Measurements from ENCODE around the gene UBALD1. TPM values are rescaled to one million over a fixed set of nuclear protein-coding genes. Genes with fewer than 3 reads are reported as not detected.

Gene UBALD1
- total and polyA plus RNA-seq, 9 of the 15 experiments (the other 6 are each of a cell fraction or from before 2014, with no cell fraction given), result 1.3 to 38.0 (median 6.2) TPM; not detected in 2

DNA sequence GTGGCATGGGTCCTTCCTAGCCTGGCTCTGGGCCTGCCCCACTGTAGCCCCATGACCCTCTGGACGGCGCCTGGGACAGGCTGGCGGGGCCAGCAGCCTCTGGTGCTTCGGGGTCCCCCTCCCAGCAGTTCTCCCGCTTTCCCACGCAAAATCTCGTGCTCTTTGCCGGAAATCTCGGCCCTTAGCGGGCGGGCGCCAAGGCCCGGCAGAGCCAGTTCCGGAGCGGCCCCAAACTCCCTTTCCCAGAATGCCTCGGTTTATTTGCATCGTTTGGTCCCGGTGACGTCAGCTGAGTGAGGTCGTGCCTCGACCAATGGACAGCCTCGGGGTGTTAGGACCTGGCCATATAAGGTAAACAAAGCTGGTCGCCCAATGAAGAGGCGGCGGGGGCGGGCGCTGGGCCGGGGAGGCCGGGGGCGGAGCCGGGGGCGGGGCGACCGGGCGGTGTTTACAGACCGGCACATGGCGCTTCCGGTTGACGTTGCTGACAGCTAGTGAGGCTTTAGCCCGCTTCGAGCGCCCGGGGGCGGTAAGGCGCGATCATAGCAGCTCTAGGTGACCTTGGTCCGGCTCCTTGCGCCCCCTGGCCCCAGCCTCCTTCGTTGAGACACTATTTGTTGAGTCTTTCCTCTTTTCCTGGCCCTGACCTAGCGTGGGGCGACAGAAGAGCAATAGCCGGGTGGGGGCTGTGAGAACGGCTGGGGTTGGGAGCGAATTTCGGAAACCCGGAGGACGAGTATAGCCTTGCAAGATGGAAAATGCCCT lies 1.5 kb upstream of the UBALD1 start (continued):
- TF ChIP-seq, protein P1, sequence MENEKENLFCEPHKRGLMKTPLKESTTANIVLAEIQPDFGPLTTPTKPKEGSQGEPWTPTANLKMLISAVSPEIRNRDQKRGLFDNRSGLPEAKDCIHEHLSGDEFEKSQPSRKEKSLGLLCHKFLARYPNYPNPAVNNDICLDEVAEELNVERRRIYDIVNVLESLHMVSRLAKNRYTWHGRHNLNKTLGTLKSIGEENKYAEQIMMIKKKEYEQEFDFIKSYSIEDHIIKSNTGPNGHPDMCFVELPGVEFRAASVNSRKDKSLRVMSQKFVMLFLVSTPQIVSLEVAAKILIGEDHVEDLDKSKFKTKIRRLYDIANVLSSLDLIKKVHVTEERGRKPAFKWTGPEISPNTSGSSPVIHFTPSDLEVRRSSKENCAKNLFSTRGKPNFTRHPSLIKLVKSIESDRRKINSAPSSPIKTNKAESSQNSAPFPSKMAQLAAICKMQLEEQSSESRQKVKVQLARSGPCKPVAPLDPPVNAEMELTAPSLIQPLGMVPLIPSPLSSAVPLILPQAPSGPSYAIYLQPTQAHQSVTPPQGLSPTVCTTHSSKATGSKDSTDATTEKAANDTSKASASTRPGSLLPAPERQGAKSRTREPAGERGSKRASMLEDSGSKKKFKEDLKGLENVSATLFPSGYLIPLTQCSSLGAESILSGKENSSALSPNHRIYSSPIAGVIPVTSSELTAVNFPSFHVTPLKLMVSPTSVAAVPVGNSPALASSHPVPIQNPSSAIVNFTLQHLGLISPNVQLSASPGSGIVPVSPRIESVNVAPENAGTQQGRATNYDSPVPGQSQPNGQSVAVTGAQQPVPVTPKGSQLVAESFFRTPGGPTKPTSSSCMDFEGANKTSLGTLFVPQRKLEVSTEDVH (IDR thresholded peaks at IDR 0.05; ENCODE audit: low read depth, partially characterized antibody), result no peak
- TF ChIP-seq MAZ (CRISPR knock-in tag; conservative IDR thresholded peaks at IDR 0.05 in 1 of 2, IDR thresholded peaks at IDR 0.05 in 1 of 2) (peak in 1 of 2 experiments; percentile 80; a peak in 2 of 4 replicates), GTF2F1 (IDR thresholded peaks at IDR 0.05; ENCODE audit: low read depth, low read length) (no peak), SP1 (CRISPR knock-in tag; IDR thresholded peaks at IDR 0.05) (peak; percentile 64), FOXJ2 (tag; IDR thresholded peaks at IDR 0.05) (peak; percentile 96), CBX8 (IDR thresholded peaks at IDR 0.05; ENCODE audit: borderline replicate concordance, extremely low read depth, low read depth, low read length, poor library complexity, severe bottlenecking) (no peak), ELF2 (CRISPR knock-in tag; IDR thresholded peaks at IDR 0.05) (0 out of 2 replicates have a peak, but pooled peaks have one; percentile 25), CBX3 (IDR thresholded peaks at IDR 0.05; ENCODE audit: borderline replicate concordance in 1 of 2, low read length in 2 of 2) (peak in 1 of 2 experiments; percentile 50; a peak in 1 of 3 replicates), SOX6 (IDR thresholded peaks at IDR 0.05) (peak; percentile 48), ZNF76 (CRISPR knock-in tag; IDR thresholded peaks at IDR 0.05; ENCODE audit: borderline replicate concordance) (no peak)
- TF ChIP-seq, protein P2, sequence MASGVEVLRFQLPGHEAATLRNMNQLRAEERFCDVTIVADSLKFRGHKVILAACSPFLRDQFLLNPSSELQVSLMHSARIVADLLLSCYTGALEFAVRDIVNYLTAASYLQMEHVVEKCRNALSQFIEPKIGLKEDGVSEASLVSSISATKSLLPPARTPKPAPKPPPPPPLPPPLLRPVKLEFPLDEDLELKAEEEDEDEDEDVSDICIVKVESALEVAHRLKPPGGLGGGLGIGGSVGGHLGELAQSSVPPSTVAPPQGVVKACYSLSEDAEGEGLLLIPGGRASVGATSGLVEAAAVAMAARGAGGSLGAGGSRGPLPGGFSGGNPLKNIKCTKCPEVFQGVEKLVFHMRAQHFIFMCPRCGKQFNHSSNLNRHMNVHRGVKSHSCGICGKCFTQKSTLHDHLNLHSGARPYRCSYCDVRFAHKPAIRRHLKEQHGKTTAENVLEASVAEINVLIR (CRISPR knock-in tag; IDR thresholded peaks at IDR 0.05), result peak; percentile 90
